Measurements from ENCODE around the gene FNDC3B.

GRCh38 chr3:172319595-172319994 lies 280.2 kb downstream of the FNDC3B start:
- TF ChIP-seq CEBPB (IDR thresholded peaks at IDR 0.05) (no peak), TCF12 (IDR thresholded peaks at IDR 0.05; ENCODE audit: low read depth) (no peak), MAX (IDR thresholded peaks at IDR 0.05) (no peak), USF1 (IDR thresholded peaks at IDR 0.05) (no peak), TEAD4 (IDR thresholded peaks at IDR 0.05) (no peak), EP300 (IDR thresholded peaks at IDR 0.05; ENCODE audit: borderline replicate concordance) (no peak), YY1 (IDR thresholded peaks at IDR 0.05; ENCODE audit: low read depth) (no peak), REST (IDR thresholded peaks at IDR 0.05; ENCODE audit: low read depth) (no peak)

Data from Ishikawa (cell line).